ENCODE data around the gene ANXA1.

Gene ANXA1

GRCh38 chr9:73210886-73211666, 59.4 kb downstream of the ANXA1 start:
- DNase-seq (ENCODE audit: low spot score): no peak

- no peak for DNase-seq (ENCODE audit: low spot score)
Observed at GRCh38 chr9:73213300-73213699, 61.6 kb downstream of the ANXA1 start.

GRCh38 chr9:73215249-73215648, 63.6 kb downstream of the ANXA1 start:
- DNase-seq (ENCODE audit: low spot score): no peak

- no peak for DNase-seq (ENCODE audit: low spot score)
Observed at GRCh38 chr9:73216100-73216499, 64.4 kb downstream of the ANXA1 start.

Measured in hepatic stellate cell (primary cell).